HEK293T (cell line): Measurements from ENCODE around the gene SLC22A4.
A peak's percentile ranks its signal among the peaks of the same experiment; 100 is the strongest.

Experiments used
- CTCF ChIA-PET: fragments of 350-600 bp; formaldehyde crosslinking; extraction: SDS; loops from one replicate; lab custom pipeline; 2021; ENCODE audit warnings: antibody characterized with exemption, inconsistent platforms; lab: Yijun Ruan, JAX
- POLR2A ChIA-PET: fragments of 350-600 bp; formaldehyde crosslinking; extraction: SDS; loops from one replicate; lab custom pipeline; 2020; ENCODE audit warnings: antibody characterized with exemption, inconsistent platforms; lab: Yijun Ruan, JAX
- DNase-seq: peaks from one replicate; pipeline ENCODE4 v3.0.0; 2012; ENCODE audit warnings: mixed read lengths; ENCODE audit errors: extremely low spot score
- ARNT ChIP-seq: fragments of 450-650 bp; IDR thresholded peaks from 2 replicates; pipeline ENCODE4 v1.6.1; 2017; ENCODE audit warnings: mild to moderate bottlenecking
- BHLHE40 ChIP-seq: fragments of 450-650 bp; IDR thresholded peaks from 2 replicates; pipeline ENCODE4 v1.6.1; 2016; ENCODE audit warnings: mild to moderate bottlenecking, moderate library complexity, borderline replicate concordance
- CTBP1 ChIP-seq: fragments of 450-650 bp; IDR thresholded peaks from 2 replicates; pipeline ENCODE4 v1.6.1; 2016; ENCODE audit warnings: borderline replicate concordance
- ELF4 ChIP-seq: fragments of 450-650 bp; IDR thresholded peaks from 2 replicates; pipeline ENCODE4 v1.6.1; 2017; ENCODE audit warnings: antibody characterized with exemption
- FOXA1 ChIP-seq: fragments of 450-650 bp; IDR thresholded peaks from 2 replicates; pipeline ENCODE4 v1.6.1; 2016; ENCODE audit warnings: mild to moderate bottlenecking
- FOXK2 ChIP-seq: fragments of 450-650 bp; IDR thresholded peaks from 2 replicates; pipeline ENCODE4 v1.6.1; 2016; ENCODE audit warnings: mild to moderate bottlenecking
- FOXM1 ChIP-seq: fragments of 450-650 bp; IDR thresholded peaks from 2 replicates; pipeline ENCODE4 v1.6.1; 2017; ENCODE audit warnings: mild to moderate bottlenecking, borderline replicate concordance
- HDGF ChIP-seq: fragments of 450-650 bp; IDR thresholded peaks from 2 replicates; pipeline ENCODE4 v1.6.1; 2017; ENCODE audit warnings: antibody characterized with exemption, borderline replicate concordance
- L3MBTL2 ChIP-seq: fragments of 450-650 bp; conservative IDR thresholded peaks from 2 replicates; pipeline ENCODE4 v1.6.1; 2016; ENCODE audit warnings: mild to moderate bottlenecking
- LEF1 ChIP-seq: fragments of 450-650 bp; IDR thresholded peaks from 2 replicates; pipeline ENCODE4 v1.6.1; 2017; ENCODE audit warnings: mild to moderate bottlenecking, borderline replicate concordance
- NFRKB ChIP-seq: fragments of 450-650 bp; IDR thresholded peaks from 2 replicates; pipeline ENCODE4 v1.6.1; 2016; ENCODE audit warnings: mild to moderate bottlenecking, moderate library complexity
- PKNOX1 ChIP-seq: fragments of 450-650 bp; IDR thresholded peaks from 2 replicates; pipeline ENCODE4 v1.6.1; 2016
- SP1 ChIP-seq: fragments of 450-650 bp; IDR thresholded peaks from 2 replicates; pipeline ENCODE4 v1.6.1; 2017
- SUZ12 ChIP-seq: fragments of 450-650 bp; IDR thresholded peaks from 2 replicates; pipeline ENCODE4 v1.6.1; 2016; ENCODE audit warnings: mild to moderate bottlenecking
- TARDBP ChIP-seq: fragments of 450-650 bp; IDR thresholded peaks from 2 replicates; pipeline ENCODE4 v1.6.1; 2016
- ZNF384 ChIP-seq: fragments of 450-650 bp; IDR thresholded peaks from 2 replicates; pipeline ENCODE4 v1.6.1; 2016

The SLC22A4 gene

GRCh38 chr5:132293992-132294727, at the start of gene SLC22A4:
TSS of gene SLC22A4 (plus strand) at chr5:132294394. CDS start at chr5:132294617, 223 bp downstream.
- ChIA-PET POLR2A (interaction anchor here (0.6 to 2.8 kb wide), 55 partner anchors 9 to 951 kb away, joined by 3 to 57 read pairs (median 5); partner anchors contain the start of genes IRF1, P4HA2, RAD50 and SLC22A5), CTCF (interaction anchor here (1.0 to 2.3 kb wide), 3 partner anchors 55 to 208 kb away, joined by 3 to 14 read pairs (median 4); no protein-coding TSS in a partner anchor)
- DNase-seq: peak; percentile 91
- peak; percentile 97 for TF ChIP-seq L3MBTL2
- TF ChIP-seq CTBP1: no peak

- ChIA-PET POLR2A (no interaction called here), CTCF (no interaction called here)
- DNase-seq: no peak
- no peak for TF ChIP-seq HDGF
- no peak for TF ChIP-seq LEF1
- TF ChIP-seq FOXM1: no peak
- no peak for TF ChIP-seq SUZ12
- no peak for TF ChIP-seq FOXA1
- no peak for TF ChIP-seq ARNT
Measured at GRCh38 chr5:132245593-132245992, 48.6 kb upstream of the SLC22A4 start.

GRCh38 chr5:132246806-132247205, 47.4 kb upstream of the SLC22A4 start:
- no peak for DNase-seq
- ChIA-PET CTCF (interaction anchor here (1.1 to 1.8 kb wide), 2 partner anchors 9 to 10 kb away, joined by 4 to 6 read pairs; no protein-coding TSS in a partner anchor), POLR2A (no interaction called here)
- TF ChIP-seq ZNF384: no peak
- TF ChIP-seq HDGF: no peak
- TF ChIP-seq SP1: no peak
- no peak for TF ChIP-seq ELF4
- TF ChIP-seq NFRKB: no peak
- no peak for TF ChIP-seq SUZ12
- TF ChIP-seq CTBP1: no peak
- TF ChIP-seq TARDBP: no peak
- no peak for TF ChIP-seq ARNT
- no peak for TF ChIP-seq LEF1

- TF ChIP-seq FOXM1: no peak
- no peak for TF ChIP-seq HDGF
- TF ChIP-seq LEF1: no peak
- TF ChIP-seq ZNF384: no peak
- ChIA-PET POLR2A (interaction anchor here (1.2 kb wide), 1 partner anchor 43 kb away, joined by 3 read pairs; the partner anchor contains the start of gene SLC22A4), CTCF (interaction anchor here (3.7 kb wide), 1 partner anchor 12 kb away, joined by 16 read pairs; no protein-coding TSS in a partner anchor)
- no peak for DNase-seq
Measured at GRCh38 chr5:132250547-132250946, 43.6 kb upstream of the SLC22A4 start.

- DNase-seq: no peak
- TF ChIP-seq HDGF: no peak
- CTCF ChIA-PET: interaction anchor here (3.7 kb wide), 1 partner anchor 13 kb away, joined by 16 read pairs; no protein-coding TSS in a partner anchor
- POLR2A ChIA-PET: interaction anchor here (1.2 kb wide), 1 partner anchor 42 kb away, joined by 3 read pairs; the partner anchor contains the start of gene SLC22A4
Measured at GRCh38 chr5:132251220-132251725, 42.9 kb upstream of the SLC22A4 start.

GRCh38 chr5:132253008-132253441, 41.2 kb upstream of the SLC22A4 start:
- POLR2A ChIA-PET: no interaction called here
- DNase-seq: no peak
- CTCF ChIA-PET: no interaction called here
- TF ChIP-seq LEF1: no peak
- no peak for TF ChIP-seq TARDBP
- no peak for TF ChIP-seq L3MBTL2
- no peak for TF ChIP-seq ARNT
- TF ChIP-seq FOXM1: no peak
- no peak for TF ChIP-seq NFRKB
- no peak for TF ChIP-seq FOXA1
- no peak for TF ChIP-seq SP1
- TF ChIP-seq HDGF: no peak
- TF ChIP-seq PKNOX1: no peak
- TF ChIP-seq CTBP1: no peak
- no peak for TF ChIP-seq ELF4
- TF ChIP-seq FOXK2: no peak
- TF ChIP-seq BHLHE40: no peak
- no peak for TF ChIP-seq SUZ12
- no peak for TF ChIP-seq ZNF384

GRCh38 chr5:132253452-132254320, 40.5 kb upstream of the SLC22A4 start:
- TF ChIP-seq ARNT (no peak), ELF4 (no peak), FOXK2 (no peak), FOXM1 (no peak), SP1 (no peak), FOXA1 (no peak), PKNOX1 (no peak), L3MBTL2 (no peak), NFRKB (no peak), SUZ12 (no peak), HDGF (no peak), ZNF384 (no peak), BHLHE40 (no peak), TARDBP (no peak), CTBP1 (no peak), LEF1 (no peak)
- no peak for DNase-seq
- POLR2A ChIA-PET: interaction anchor here (1.3 kb wide), 1 partner anchor 40 kb away, joined by 5 read pairs; the partner anchor contains the start of gene SLC22A4
- CTCF ChIA-PET: interaction anchor here (2.0 kb wide), 1 partner anchor 16 kb away, joined by 8 read pairs; no protein-coding TSS in a partner anchor
